SK-N-MC (cell line): ENCODE data around the gene PGAP2.

Source experiments
- EZH2 ChIP-seq: fragments of 200-600 bp; sonication (generic); IDR thresholded peaks from one replicate; pipeline ENCODE4 v1.6.1; 2017; ENCODE audit warnings: antibody characterized with exemption
- FOXP2 ChIP-seq: optimal IDR thresholded peaks from 2 replicates; pipeline ENCODE3; 2011; ENCODE audit warnings: mild to moderate bottlenecking, moderate library complexity; ENCODE audit not compliant: insufficient read depth; ENCODE audit errors: extremely low read length, control extremely low read depth
- POLR2AphosphoS5 ChIP-seq: IDR thresholded peaks from 2 replicates; pipeline ENCODE4 v1.6.1; 2012; ENCODE audit warnings: mild to moderate bottlenecking, low read depth, low read length, borderline replicate concordance

- TF ChIP-seq EZH2 (no peak), POLR2AphosphoS5 (no peak), FOXP2 (no peak)
Observed at GRCh38 chr11:3853545-3853842, 45.1 kb downstream of the PGAP2 start.
